SK-N-SH (cell line): ENCODE results near the gene DACH1. TPM values are rescaled to one million over a fixed set of nuclear protein-coding genes. Genes with fewer than 3 reads are reported as not detected.

Experiments
- CTCF ChIA-PET: fragments of 300-600, 350-600 bp; formaldehyde crosslinking; extraction: SDS; loops from one replicate; lab custom pipeline; 2021; lab: Yijun Ruan, JAX
- POLR2A ChIA-PET: fragments of 350-600 bp; sonication (Branson Sonifier 250); formaldehyde crosslinking; extraction: SDS; loops from one replicate; lab custom pipeline; 2020; ENCODE audit warnings: antibody characterized with exemption, inconsistent platforms; lab: Yijun Ruan, JAX
- DNase-seq: peaks from one replicate; pipeline ENCODE4 v3.0.0; 2012
- H2AFZ ChIP-seq: fragments of 200-600 bp; sonication (generic); 2 replicates; pipeline ENCODE4 v1.8.1; 2016; ENCODE audit warnings: antibody characterized with exemption, mild to moderate bottlenecking, low read depth
- H3F3A ChIP-seq: fragments of 200-600 bp; sonication (generic); replicated peaks from 2 replicates; pipeline ENCODE3; 2016; ENCODE audit warnings: antibody characterized with exemption, mild to moderate bottlenecking; ENCODE audit not compliant: insufficient read depth
- H3K27ac ChIP-seq, 2 experiments: fragments of 200-500 bp in 1 of 2; fragments of 200-600 bp in 1 of 2; sonication (Bioruptor generic) in 1 of 2; sonication (generic), shearing (Covaris generic) in 1 of 2; 2 replicates each; pipeline versions ENCODE4 v1.5.1 to v1.6.1; 2014 to 2016; ENCODE audit warnings: low read depth in 2 of 2, inconsistent platforms in 1 of 2, low read length in 1 of 2, mild to moderate bottlenecking in 1 of 2, mixed read lengths in 1 of 2
- H3K27me3 ChIP-seq: fragments of 200-600 bp; sonication (generic), shearing (Covaris generic); 2 replicates; pipeline ENCODE4 v1.6.1; 2016; ENCODE audit warnings: mixed run types; ENCODE audit not compliant: insufficient read depth
- H3K36me3 ChIP-seq, 2 experiments: fragments of 200-500 bp in 1 of 2; fragments of 200-600 bp in 1 of 2; sonication (Bioruptor generic) in 1 of 2; sonication (generic) in 1 of 2; replicated peaks in 1 of 2; 2 replicates each; pipeline versions ENCODE3 to v1.5.1; 2014 to 2016; ENCODE audit warnings: low read length in 1 of 2, mild to moderate bottlenecking in 1 of 2; ENCODE audit not compliant: insufficient read depth in 2 of 2, control insufficient read depth in 1 of 2
- H3K4me1 ChIP-seq, 2 experiments: fragments of 200-500 bp in 1 of 2; fragments of 200-600 bp in 1 of 2; sonication (Bioruptor generic) in 1 of 2; sonication (generic), shearing (Covaris generic) in 1 of 2; 2 replicates each; pipeline versions ENCODE4 v1.5.1 to v1.6.1; 2014 to 2016; ENCODE audit warnings: low read depth in 1 of 2, low read length in 1 of 2, mixed run types in 1 of 2; ENCODE audit not compliant: insufficient read depth in 2 of 2, control insufficient read depth in 1 of 2
- H3K4me2 ChIP-seq: fragments of 200-600 bp; sonication (generic), shearing (Covaris generic); 2 replicates; pipeline ENCODE4 v1.6.1; 2017; ENCODE audit warnings: mixed run types
- H3K4me3 ChIP-seq, 2 experiments: fragments of 200-500 bp in 1 of 2; fragments of 200-600 bp in 1 of 2; sonication (Bioruptor generic) in 1 of 2; sonication (generic), shearing (Covaris generic) in 1 of 2; 2 replicates each; pipeline versions ENCODE4 v1.5.1 to v1.8.1; 2014 to 2016; ENCODE audit warnings: low read depth in 2 of 2, inconsistent platforms in 1 of 2, low read length in 1 of 2, mild to moderate bottlenecking in 1 of 2, mixed read lengths in 1 of 2, moderate library complexity in 1 of 2
- H3K79me2 ChIP-seq: fragments of 200-600 bp; sonication (generic); 2 replicates; pipeline ENCODE4 v1.8.1; 2017; ENCODE audit warnings: mild to moderate bottlenecking; ENCODE audit not compliant: insufficient read depth
- H3K9ac ChIP-seq: fragments of 200-600 bp; sonication (generic); 2 replicates; pipeline ENCODE4 v1.6.1; 2017; ENCODE audit warnings: mixed run types
- H3K9me2 ChIP-seq: fragments of 200-600 bp; sonication (generic); 2 replicates; pipeline ENCODE4 v1.6.1; 2017; ENCODE audit warnings: mixed run types
- H3K9me3 ChIP-seq: fragments of 200-600 bp; sonication (generic); 2 replicates; pipeline ENCODE4 v1.6.1; 2017; ENCODE audit warnings: mixed run types, mild to moderate bottlenecking, moderate library complexity
- H4K20me1 ChIP-seq: fragments of 200-600 bp; sonication (generic); 2 replicates; pipeline ENCODE4 v1.6.1; 2017; ENCODE audit warnings: mild to moderate bottlenecking, mixed run types; ENCODE audit not compliant: insufficient read depth
- CHD2 ChIP-seq: fragments of 150-350 bp; IDR thresholded peaks from 2 replicates; pipeline ENCODE4 v1.6.1; 2018; ENCODE audit warnings: low read length; ENCODE audit not compliant: partially characterized antibody
- ELF1 ChIP-seq: IDR thresholded peaks from 2 replicates; pipeline ENCODE4 v1.4.0; 2012
- FOSL2 ChIP-seq: IDR thresholded peaks from 2 replicates; pipeline ENCODE4 v1.4.0; 2012; ENCODE audit warnings: low read depth, mild to moderate bottlenecking, moderate library complexity, borderline replicate concordance
- FOXJ3 ChIP-seq: sonication (generic); formaldehyde crosslinking; IDR thresholded peaks from 2 replicates; pipeline ENCODE4 v1.5.1; 2020; ENCODE audit warnings: mild to moderate bottlenecking, missing genetic modification reagents
- FOXM1 ChIP-seq: IDR thresholded peaks from 2 replicates; pipeline ENCODE4 v1.4.0; 2012; ENCODE audit warnings: low read depth, mild to moderate bottlenecking
- GABPA ChIP-seq: IDR thresholded peaks from 2 replicates; pipeline ENCODE4 v1.4.0; 2012; ENCODE audit warnings: low read depth, mild to moderate bottlenecking
- GATA2 ChIP-seq: sonication (generic); formaldehyde crosslinking; IDR thresholded peaks from 2 replicates; pipeline ENCODE4 v1.5.0; 2020; ENCODE audit warnings: mild to moderate bottlenecking, missing genetic modification reagents
- JUND ChIP-seq: IDR thresholded peaks from 2 replicates; pipeline ENCODE4 v1.4.0; 2012
- MEF2A ChIP-seq: IDR thresholded peaks from 2 replicates; pipeline ENCODE4 v1.4.0; 2012; ENCODE audit warnings: low read depth, borderline replicate concordance
- MXI1 ChIP-seq: IDR thresholded peaks from 2 replicates; pipeline ENCODE4 v1.6.1; 2012; ENCODE audit warnings: mild to moderate bottlenecking, low read depth, low read length, improper control_type of control experiment
- NFIC ChIP-seq: IDR thresholded peaks from 2 replicates; pipeline ENCODE4 v1.4.0; 2012; ENCODE audit warnings: borderline replicate concordance
- PBX3 ChIP-seq: IDR thresholded peaks from 2 replicates; pipeline ENCODE4; 2012
- REST ChIP-seq: IDR thresholded peaks from 2 replicates; pipeline ENCODE4 v1.6.1; 2012; ENCODE audit warnings: mild to moderate bottlenecking, low read depth, low read length, moderate library complexity
- SMC3 ChIP-seq: IDR thresholded peaks from 2 replicates; pipeline ENCODE4 v1.6.1; 2012; ENCODE audit warnings: low read depth, low read length, improper control_type of control experiment
- TCF12 ChIP-seq: IDR thresholded peaks from 2 replicates; pipeline ENCODE4 v1.4.0; 2012
- YY1 ChIP-seq: IDR thresholded peaks from 2 replicates; pipeline ENCODE4 v1.4.0; 2012; ENCODE audit warnings: low read depth, mild to moderate bottlenecking
- WGBS: methylation state at CpG from one replicate; pipeline ENCODE4 v1.1.6; 2017; ENCODE audit warnings: low lambda C conversion rate; 5-methylcytosine and 5-hydroxymethylcytosine counted together
- polyA plus RNA-seq, 3 experiments: library from polyadenylated mRNA; depleted of rRNA; stranded (reverse); fragments of >200 nt; gene quantifications; 2 replicates each; pipeline ENCODE4 v1.2.3, GENCODE V29; 2012

The DACH1 gene
- polyA plus RNA-seq, 1 of the 3 experiments (the other 2 are of a cell fraction), result 0.21 TPM

- POLR2A ChIA-PET, result no interaction called here
- CTCF ChIA-PET, result no interaction called here
Observed at GRCh38 chr13:71645467-71645866, 221.5 kb downstream of the DACH1 start.

More at GRCh38 chr13:71645467-71645866, 221.5 kb downstream of the DACH1 start:
- Histone ChIP-seq H3K27ac (no peak overlapping the region), H2AFZ (no peak overlapping the region), H3K9me3 (no peaks in the 10 kb centered on the region), H3F3A (no peaks in the 10 kb centered on the region), H3K9ac (no peak overlapping the region), H3K4me2 (no peak overlapping the region), H4K20me1 (no peaks in the 10 kb centered on the region), H3K4me3 (no peak overlapping the region), H3K9me2 (no peaks in the 10 kb centered on the region), H3K79me2 (no peaks in the 10 kb centered on the region)
- WGBS, result 81% methylated on average over 3 of the region's 3 CpGs
- no peak for DNase-seq
- TF ChIP-seq SMC3, result no peak
- no peak for TF ChIP-seq GATA2 (CRISPR knock-in tag)
- TF ChIP-seq PBX3, result no peak
- no peak for TF ChIP-seq CHD2
- no peak for TF ChIP-seq MXI1
- no peak for TF ChIP-seq JUND
- TF ChIP-seq TCF12, result no peak
- no peak for TF ChIP-seq FOXM1
- TF ChIP-seq YY1, result no peak
- TF ChIP-seq FOXJ3 (CRISPR knock-in tag), result no peak
- TF ChIP-seq MEF2A, result no peak
- TF ChIP-seq FOSL2, result no peak
- TF ChIP-seq NFIC, result no peak
- no peak for TF ChIP-seq GABPA
- TF ChIP-seq REST, result no peak
- TF ChIP-seq ELF1, result no peak
- TF ChIP-seq, all 33 proteins: peak for 0
- H3K27me3 ChIP-seq, result no peaks in the 10 kb centered on the region
- H3K36me3 ChIP-seq, result no peaks in the 10 kb centered on the region
- no peaks in the 10 kb centered on the region; a peak in 1 of 4 replicates for H3K4me1 ChIP-seq
